GM12878 (cell line): ENCODE data around the gene NHLRC4. TPM values are rescaled to one million over a fixed set of nuclear protein-coding genes. Genes with fewer than 3 reads are reported as not detected.

Source experiments
- ATAC-seq: fragments of 200-7000 bp; cut with Tn5 transposase; 3 replicates; pipeline ENCODE4 v1.9.1; 2020; ENCODE audit warnings: mild to moderate bottlenecking, moderate library complexity
- BruUV-seq: library from RNA; stranded (reverse); fragments of 400-500 nt; replicated peaks from 2 replicates; lab custom pipeline; 2021; lab: Mats Ljungman, UMichigan
- CTCF ChIA-PET: fragments of 300-600 bp; sonication (Branson Sonifier 250); formaldehyde crosslinking; extraction: SDS; loops from one replicate; lab custom pipeline; 2021; ENCODE audit warnings: inconsistent platforms; lab: Yijun Ruan, JAX
- POLR2A ChIA-PET: fragments of 350-600 bp; formaldehyde crosslinking; extraction: SDS; loops from one replicate; lab custom pipeline; 2021; ENCODE audit warnings: inconsistent platforms; lab: Charles Lee
- RAD21 ChIA-PET: fragments of 300-600 bp; sonication (Branson Sonifier 250); formaldehyde crosslinking; loops from one replicate; lab custom pipeline; 2023; ENCODE audit warnings: antibody characterized with exemption; ENCODE audit not compliant: unreplicated experiment; lab: Charles Lee
- SMC1A ChIA-PET: fragments of 300-600 bp; sonication (Branson Sonifier 250); formaldehyde crosslinking; loops from one replicate; lab custom pipeline; 2023; ENCODE audit not compliant: unreplicated experiment, uncharacterized antibody; lab: Charles Lee
- DNase-seq: peaks from one replicate; pipeline ENCODE4 v3.0.0-alpha.2; 2011; ENCODE audit warnings: low read depth, low spot score
- FAIRE-seq: peaks from 3 replicates; lab custom pipeline; 2011; peaks lifted over from hg19 to GRCh38; lab: Jason Lieb, UNC
- H2AFZ ChIP-seq: 2 replicates; pipeline ENCODE4 v1.6.0; 2011; ENCODE audit warnings: low read depth, low read length, control low read depth; ENCODE audit not compliant: control insufficient read depth
- H3K27ac ChIP-seq: 2 replicates; pipeline ENCODE4 v1.5.1; 2011; ENCODE audit warnings: control low read depth; ENCODE audit not compliant: control insufficient read depth, insufficient read depth
- H3K27me3 ChIP-seq, 2 experiments: replicated peaks in 1 of 2; 2 replicates each; pipeline versions ENCODE4 v1.6.0 to v1.6.1; 2011; ENCODE audit warnings: low read length in 1 of 2; ENCODE audit not compliant: control insufficient read depth in 2 of 2, insufficient read depth in 2 of 2
- H3K36me3 ChIP-seq, 2 experiments: 2 replicates each; pipeline ENCODE4 v1.5.1; 2011; ENCODE audit warnings: low read length in 1 of 2; ENCODE audit not compliant: control insufficient read depth in 2 of 2, insufficient read depth in 2 of 2
- H3K4me1 ChIP-seq: 2 replicates; pipeline ENCODE4 v1.6.1; 2011; ENCODE audit warnings: mild to moderate bottlenecking, low read length, moderate library complexity, mixed read lengths; ENCODE audit not compliant: control insufficient read depth, insufficient read depth
- H3K4me2 ChIP-seq: 2 replicates; pipeline ENCODE4 v1.6.0; 2011; ENCODE audit warnings: control low read depth; ENCODE audit not compliant: control insufficient read depth, insufficient read depth
- H3K4me3 ChIP-seq: fragments of 200-600 bp; sonication (generic); 2 replicates; pipeline ENCODE4 v1.5.1; 2016
- H3K79me2 ChIP-seq: 2 replicates; pipeline ENCODE4 v1.6.0; 2011; ENCODE audit warnings: low read length; ENCODE audit not compliant: control insufficient read depth, insufficient read depth
- H3K9ac ChIP-seq: 2 replicates; pipeline ENCODE4 v1.8.0; 2011; ENCODE audit warnings: low read length, control low read depth, mixed read lengths; ENCODE audit not compliant: control insufficient read depth, insufficient read depth
- H3K9me3 ChIP-seq: replicated peaks from 3 replicates; pipeline ENCODE4 v1.5.1; 2011; ENCODE audit warnings: mild to moderate bottlenecking, low read length; ENCODE audit not compliant: control insufficient read depth, insufficient read depth
- H4K20me1 ChIP-seq: 2 replicates; pipeline ENCODE4 v1.6.0; 2011; ENCODE audit not compliant: control insufficient read depth, insufficient read depth
- BHLHE40 ChIP-seq, 2 experiments: fragments of 450-650 bp in 1 of 2; IDR thresholded peaks; 2 replicates each; pipeline ENCODE4 v1.6.1; 2011 to 2017; ENCODE audit warnings: low read depth in 2 of 2, borderline replicate concordance in 1 of 2, improper control_type of control experiment in 1 of 2, low read length in 1 of 2, mild to moderate bottlenecking in 1 of 2
- HDGF ChIP-seq: fragments of 450-650 bp; IDR thresholded peaks from 2 replicates; pipeline ENCODE4 v1.6.1; 2016; ENCODE audit warnings: antibody characterized with exemption
- IRF3 ChIP-seq: fragments of 450-650 bp; IDR thresholded peaks from 2 replicates; pipeline ENCODE4 v1.6.1; 2014; ENCODE audit warnings: mild to moderate bottlenecking
- MAX ChIP-seq: IDR thresholded peaks from 2 replicates; pipeline ENCODE4 v1.6.1; 2012; ENCODE audit warnings: low read depth, low read length, improper control_type of control experiment
- NFXL1 ChIP-seq: fragments of 450-650 bp; IDR thresholded peaks from 2 replicates; pipeline ENCODE4 v1.6.1; 2017; ENCODE audit warnings: antibody characterized with exemption, mild to moderate bottlenecking, borderline replicate concordance
- PML ChIP-seq: IDR thresholded peaks from 2 replicates; pipeline ENCODE4 v1.6.1; 2012; ENCODE audit warnings: low read length, inconsistent platforms
- RELA ChIP-seq: fragments of 450-650 bp; IDR thresholded peaks from 2 replicates; pipeline ENCODE4 v1.8.0; 2014; ENCODE audit warnings: borderline replicate concordance; ENCODE audit not compliant: partially characterized antibody
- RELB ChIP-seq: fragments of 450-650 bp; IDR thresholded peaks from 2 replicates; pipeline ENCODE4 v1.6.1; 2017; ENCODE audit warnings: low read depth, mild to moderate bottlenecking, moderate library complexity
- SIX5 ChIP-seq: IDR thresholded peaks from 2 replicates; pipeline ENCODE4 v1.6.1; 2011; ENCODE audit warnings: mild to moderate bottlenecking, low read depth, low read length, moderate library complexity; ENCODE audit not compliant: severe bottlenecking
- SP1 ChIP-seq: IDR thresholded peaks from one replicate; pipeline ENCODE4 v1.6.1; 2011; ENCODE audit warnings: low read depth, low read length
- ZBTB40 ChIP-seq: fragments of 450-650 bp; IDR thresholded peaks from 2 replicates; pipeline ENCODE4 v1.6.1; 2016; ENCODE audit warnings: mild to moderate bottlenecking, moderate library complexity, borderline replicate concordance
- ZNF207 ChIP-seq: fragments of 450-650 bp; IDR thresholded peaks from 2 replicates; pipeline ENCODE4 v1.6.1; 2014; ENCODE audit warnings: antibody characterized with exemption, mild to moderate bottlenecking, borderline replicate concordance
- ZNF274 ChIP-seq: IDR thresholded peaks from one replicate; pipeline ENCODE4 v1.8.0; 2011; ENCODE audit not compliant: insufficient read length, insufficient read depth
- WGBS: methylation state at CpG from one replicate; pipeline ENCODE4 v1.1.6; 2016; ENCODE audit warnings: low lambda C conversion rate; ENCODE audit not compliant: insufficient replicate concordance, insufficient coverage; ENCODE audit errors: missing lambda C conversion rate; 5-methylcytosine and 5-hydroxymethylcytosine counted together
- in situ Hi-C: fragments of 300-500 bp; cut with MboI; formaldehyde crosslinking; loops from 9 replicates; pipeline ENCODE4 v1.14.3; 2018; ENCODE audit warnings: mixed read lengths
- intact Hi-C: fragments of 100-400 bp; cut with micrococcal nuclease; formaldehyde crosslinking; loops from one replicate; pipeline ENCODE4 v1.14.2; 2022; ENCODE audit not compliant: unreplicated experiment
- polyA plus RNA-seq, 11 experiments: library from polyadenylated mRNA; depleted of rRNA in 4 of 11; unstranded in 6 of 11; stranded (reverse) in 5 of 11; fragments of >200 nt; fragmentation: Nextera tagmentation in 4 of 11; fragmentation: Illumina TruSeq in 1 of 11; extraction: Ambion mirVana in 4 of 11; extraction: Trizol in 1 of 11; gene quantifications; 1 replicate in 1 of 11; 2 replicates in 10 of 11; pipeline versions ENCODE4 v1.2.1 to v1.2.3, GENCODE V29; 2011 to 2016; ENCODE audit warnings: inconsistent platforms in 2 of 11, missing spikeins in 2 of 11, low read depth in 1 of 11
- total RNA-seq, 4 experiments: library from RNA; depleted of rRNA in 3 of 4; stranded (reverse); fragments of >200 nt in 3 of 4; fragmentation: Illumina TruSeq in 1 of 4; extraction: Trizol in 1 of 4; gene quantifications; 2 replicates each; pipeline versions ENCODE4 v1.2.1 to v1.2.3, GENCODE V29; 2013 to 2021

NHLRC4 gene
- total and polyA plus RNA-seq, 10 of the 15 experiments (the other 5 are each of a cell fraction or from before 2014, with no cell fraction given) = 0.07 to 1.1 (median 0.57) TPM; not detected in 3

- TF ChIP-seq ZNF274 (no peak), ZBTB40 (no peak), HDGF (no peak), MAX (no peak), SIX5 (no peak), RELB (no peak), ZNF207 (no peak), PML (no peak), SP1 (no peak), IRF3 (no peak), NFXL1 (no peak), BHLHE40 (IDR thresholded peaks at IDR 0.05; ENCODE audit: borderline replicate concordance in 1 of 2, low read depth in 2 of 2, low read length in 1 of 2) (no peak), RELA (no peak)
- no peaks in the 10 kb centered on the region for H4K20me1 ChIP-seq
- no TSS peak for BruUV-seq
- ChIA-PET RAD21 (interaction anchor here (0.7 kb wide), 1 partner anchor 99 kb away, joined by 3 read pairs; no protein-coding TSS in a partner anchor), POLR2A (no interaction called here), CTCF (no interaction called here), SMC1A (no interaction called here)
- 86% methylated on average over 16 of the region's 18 CpGs for WGBS
- no peak overlapping the region for H2AFZ ChIP-seq
- H3K9ac ChIP-seq = no peak overlapping the region
- H3K4me1 ChIP-seq = peaks cover under 1% of the 10 kb centered on the region; the same call in 1 of the 2 replicates
- in situ Hi-C loops (no loop called here), intact Hi-C loops (no loop called here)
- H3K27ac ChIP-seq = no peak overlapping the region
- no peaks in the 10 kb centered on the region for H3K36me3 ChIP-seq
- FAIRE-seq = no peak
- ATAC-seq = no peak
- no peak for DNase-seq
- H3K4me2 ChIP-seq = no peak overlapping the region
- peaks cover 2% of the 10 kb centered on the region for H3K79me2 ChIP-seq
- H3K27me3 ChIP-seq = no peaks in the 10 kb centered on the region
- H3K9me3 ChIP-seq = no peaks in the 10 kb centered on the region
- no peak overlapping the region for H3K4me3 ChIP-seq
These were observed 15.4 kb downstream of the NHLRC4 start for GRCh38 chr16:582218-582613.
